HEK293T (cell line): ENCODE measurements around the gene FOCAD.

Source experiments
- BHLHE40 ChIP-seq: fragments of 450-650 bp; IDR thresholded peaks from 2 replicates; pipeline ENCODE4 v1.6.1; 2016; ENCODE audit warnings: mild to moderate bottlenecking, moderate library complexity, borderline replicate concordance
- CTBP1 ChIP-seq: fragments of 450-650 bp; IDR thresholded peaks from 2 replicates; pipeline ENCODE4 v1.6.1; 2016; ENCODE audit warnings: borderline replicate concordance
- FOXK2 ChIP-seq: fragments of 450-650 bp; IDR thresholded peaks from 2 replicates; pipeline ENCODE4 v1.6.1; 2016; ENCODE audit warnings: mild to moderate bottlenecking
- HDGF ChIP-seq: fragments of 450-650 bp; IDR thresholded peaks from 2 replicates; pipeline ENCODE4 v1.6.1; 2017; ENCODE audit warnings: antibody characterized with exemption, borderline replicate concordance
- NFRKB ChIP-seq: fragments of 450-650 bp; IDR thresholded peaks from 2 replicates; pipeline ENCODE4 v1.6.1; 2016; ENCODE audit warnings: mild to moderate bottlenecking, moderate library complexity
- SP1 ChIP-seq: fragments of 450-650 bp; IDR thresholded peaks from 2 replicates; pipeline ENCODE4 v1.6.1; 2017
- SUZ12 ChIP-seq: fragments of 450-650 bp; IDR thresholded peaks from 2 replicates; pipeline ENCODE4 v1.6.1; 2016; ENCODE audit warnings: mild to moderate bottlenecking
- ZNF384 ChIP-seq: fragments of 450-650 bp; IDR thresholded peaks from 2 replicates; pipeline ENCODE4 v1.6.1; 2016
- TF ChIP-seq, protein P1 (sequence below): fragments of 450-650 bp; IDR thresholded peaks from 2 replicates; pipeline ENCODE4 v1.6.1; 2016

GRCh38 chr9:20783057-20784038 lies 99.3 kb downstream of the FOCAD start:
- no peak for TF ChIP-seq SP1
- no peak for TF ChIP-seq FOXK2
- TF ChIP-seq BHLHE40 = no peak
- no peak for TF ChIP-seq HDGF
- TF ChIP-seq NFRKB = no peak
- TF ChIP-seq, protein P1, sequence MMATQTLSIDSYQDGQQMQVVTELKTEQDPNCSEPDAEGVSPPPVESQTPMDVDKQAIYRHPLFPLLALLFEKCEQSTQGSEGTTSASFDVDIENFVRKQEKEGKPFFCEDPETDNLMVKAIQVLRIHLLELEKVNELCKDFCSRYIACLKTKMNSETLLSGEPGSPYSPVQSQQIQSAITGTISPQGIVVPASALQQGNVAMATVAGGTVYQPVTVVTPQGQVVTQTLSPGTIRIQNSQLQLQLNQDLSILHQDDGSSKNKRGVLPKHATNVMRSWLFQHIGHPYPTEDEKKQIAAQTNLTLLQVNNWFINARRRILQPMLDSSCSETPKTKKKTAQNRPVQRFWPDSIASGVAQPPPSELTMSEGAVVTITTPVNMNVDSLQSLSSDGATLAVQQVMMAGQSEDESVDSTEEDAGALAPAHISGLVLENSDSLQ = no peak
- TF ChIP-seq CTBP1 = no peak
- TF ChIP-seq SUZ12 = no peak
- TF ChIP-seq ZNF384 = no peak
